OCI-LY1 (cell line): ENCODE data around the gene AMHR2.
"Not testable (repeated sequence)": the region's sequence is repeated elsewhere in the genome, so short reads cannot be mapped to it uniquely, and the experiment has no call there.

Experiments used
- H2AFZ ChIP-seq: fragments of 200-600 bp; sonication (generic), shearing (Covaris generic); 2 replicates; pipeline ENCODE4 v1.6.0; 2014; ENCODE audit warnings: antibody characterized with exemption, mild to moderate bottlenecking, low read length
- H3F3A ChIP-seq: fragments of 200-600 bp; sonication (generic), shearing (Covaris generic); 2 replicates; pipeline ENCODE4 v1.6.0; 2014; ENCODE audit warnings: mild to moderate bottlenecking, antibody characterized with exemption, low read length, moderate library complexity; ENCODE audit not compliant: insufficient read depth
- H3K27ac ChIP-seq: fragments of 200-600 bp; sonication (generic); 2 replicates; pipeline ENCODE4 v1.5.1; 2014; ENCODE audit warnings: low read length, mixed run types, mild to moderate bottlenecking, low read depth; ENCODE audit not compliant: poor library complexity, severe bottlenecking
- H3K27me3 ChIP-seq: fragments of 200-600 bp; sonication (generic); 2 replicates; pipeline ENCODE4 v1.6.0; 2014; ENCODE audit warnings: antibody characterized with exemption, mild to moderate bottlenecking, low read length, moderate library complexity; ENCODE audit not compliant: insufficient read depth
- H3K36me3 ChIP-seq: fragments of 200-600 bp; sonication (generic); 2 replicates; pipeline ENCODE4 v1.6.1; 2014; ENCODE audit warnings: mild to moderate bottlenecking, antibody characterized with exemption, low read length, moderate library complexity, mixed read lengths; ENCODE audit not compliant: insufficient read depth
- H3K4me1 ChIP-seq: fragments of 200-600 bp; sonication (generic); 2 replicates; pipeline ENCODE4 v1.5.1; 2014; ENCODE audit warnings: mild to moderate bottlenecking, low read length, moderate library complexity; ENCODE audit not compliant: insufficient read depth, severe bottlenecking
- H3K4me2 ChIP-seq: fragments of 200-600 bp; sonication (generic), shearing (Covaris generic); 2 replicates; pipeline ENCODE4 v1.6.1; 2014; ENCODE audit warnings: low read length
- H3K4me3 ChIP-seq: fragments of 200-600 bp; sonication (generic); 2 replicates; pipeline ENCODE4 v1.5.1; 2014; ENCODE audit warnings: low read length, low read depth, mild to moderate bottlenecking, mixed read lengths; ENCODE audit not compliant: poor library complexity, severe bottlenecking
- H3K79me2 ChIP-seq: fragments of 200-600 bp; shearing (Covaris generic); 2 replicates; pipeline ENCODE4 v1.6.1; 2016; ENCODE audit warnings: mixed run types, low read length, mixed read lengths; ENCODE audit not compliant: insufficient read depth
- H3K9ac ChIP-seq: fragments of 200-600 bp; sonication (generic), shearing (Covaris generic); 2 replicates; pipeline ENCODE4 v1.6.1; 2014; ENCODE audit warnings: mild to moderate bottlenecking, low read length, mixed read lengths
- H3K9me2 ChIP-seq: fragments of 200-600 bp; sonication (generic), shearing (Covaris generic); 2 replicates; pipeline ENCODE4 v1.6.1; 2014; ENCODE audit warnings: low read depth, mild to moderate bottlenecking, low read length, mixed read lengths
- H3K9me3 ChIP-seq: fragments of 200-600 bp; shearing (Covaris generic); 2 replicates; pipeline ENCODE4 v1.6.1; 2014; ENCODE audit warnings: low read length, mixed read lengths
- H4K20me1 ChIP-seq: fragments of 200-600 bp; sonication (generic), shearing (Covaris generic); 2 replicates; pipeline ENCODE4 v1.6.0; 2016; ENCODE audit warnings: mild to moderate bottlenecking, low read length; ENCODE audit not compliant: insufficient read depth
- CTCF ChIP-seq: fragments of 200-600 bp; sonication (generic), shearing (Covaris generic); IDR thresholded peaks from 2 replicates; pipeline ENCODE4 v1.5.1; 2017; ENCODE audit warnings: mild to moderate bottlenecking, antibody characterized with exemption, low read length, moderate library complexity, mixed read lengths
- EZH2 ChIP-seq: fragments of 200-600 bp; sonication (generic), shearing (Covaris generic); IDR thresholded peaks from 2 replicates; pipeline ENCODE4 v1.8.0; 2017; ENCODE audit warnings: borderline replicate concordance, mixed run types, mild to moderate bottlenecking, antibody characterized with exemption, low read length, moderate library complexity, mixed read lengths

The AMHR2 gene

DNA sequence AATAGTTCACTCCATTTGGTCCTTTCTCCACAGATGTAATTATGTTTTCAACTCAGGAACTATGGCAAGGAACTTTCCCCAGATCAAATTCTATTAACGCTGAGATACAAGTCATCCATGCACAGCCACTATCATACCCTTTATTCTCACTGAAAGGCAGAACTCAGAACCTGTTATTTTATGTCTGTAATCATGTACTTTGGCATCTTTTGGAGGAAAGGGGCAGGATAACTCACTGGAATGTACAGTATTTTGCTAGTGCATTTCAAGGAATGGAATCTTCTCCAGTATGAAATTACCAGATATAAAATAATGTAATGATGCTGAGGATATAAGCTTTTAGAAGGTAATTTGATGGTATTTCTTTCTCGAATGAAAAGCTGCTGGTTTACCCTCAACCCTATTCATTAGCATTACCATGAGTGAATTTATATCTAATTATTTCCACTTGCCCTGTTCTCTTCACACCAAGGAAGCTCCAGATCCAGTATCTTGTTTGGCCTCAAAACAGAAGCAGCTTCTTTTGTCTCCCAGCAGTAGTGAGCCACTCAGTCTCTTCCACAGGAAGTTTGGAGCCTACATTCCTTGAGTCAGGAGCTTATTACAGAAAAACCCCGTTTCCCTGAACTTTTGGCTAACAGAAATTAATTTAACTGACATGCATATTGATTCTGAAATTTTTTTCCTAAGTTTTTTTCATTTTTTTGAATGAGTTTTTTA, 10.0 kb upstream of the AMHR2 start:
- Histone ChIP-seq H3K4me3 (no peak overlapping the region), H3K4me2 (no peak overlapping the region), H4K20me1 (no peaks in the 10 kb centered on the region), H3K79me2 (no peaks in the 10 kb centered on the region), H3K36me3 (peaks cover 52% of the 10 kb centered on the region), H3K4me1 (peaks cover 25% of the 10 kb centered on the region), H3K9me2 (no peaks in the 10 kb centered on the region), H3K9me3 (no peaks in the 10 kb centered on the region), H2AFZ (no peak overlapping the region), H3F3A (no peaks in the 10 kb centered on the region), H3K9ac (no peak overlapping the region), H3K27ac (no peak overlapping the region), H3K27me3 (no peaks in the 10 kb centered on the region)
- TF ChIP-seq EZH2 (no peak), CTCF (no peak)

DNA sequence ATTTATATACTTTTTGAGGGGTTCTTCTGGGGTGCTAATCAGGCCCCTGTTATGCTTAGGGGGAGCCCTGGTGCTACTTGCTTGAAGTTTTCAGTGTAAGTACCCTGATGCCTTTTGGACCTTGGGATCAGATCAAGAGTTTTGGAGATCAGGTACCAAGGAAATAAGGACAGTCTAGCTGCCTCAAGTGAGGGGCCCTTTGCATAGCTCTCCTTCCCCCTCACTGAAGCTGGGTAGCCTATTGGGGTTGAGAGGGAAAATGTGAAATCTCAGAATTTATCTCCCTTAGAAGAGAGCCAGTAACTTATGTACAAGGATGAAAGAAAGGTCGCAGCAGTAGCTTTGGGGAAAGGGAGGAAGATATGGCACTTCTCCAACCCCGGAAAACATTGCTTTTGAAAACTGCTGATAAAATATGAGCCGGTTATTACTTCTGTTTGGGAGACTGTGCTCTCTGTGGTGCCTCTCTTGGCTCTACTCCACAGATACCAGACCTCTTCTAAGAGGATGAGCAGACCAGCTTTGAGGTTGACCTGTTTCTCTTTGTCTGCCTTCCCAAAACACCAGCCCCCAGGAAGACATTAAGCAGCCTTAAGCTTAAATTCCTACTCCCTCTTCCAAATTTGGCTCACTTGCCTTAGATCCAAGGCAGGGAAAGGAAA, 8.8 kb upstream of the AMHR2 start:
- no peaks in the 10 kb centered on the region for H3F3A ChIP-seq
- H3K9me2 ChIP-seq, result no peaks in the 10 kb centered on the region
- H3K79me2 ChIP-seq, result no peaks in the 10 kb centered on the region
- H3K27me3 ChIP-seq, result no peaks in the 10 kb centered on the region
- H3K9ac ChIP-seq, result no peak overlapping the region
- no peaks in the 10 kb centered on the region for H3K9me3 ChIP-seq
- peaks cover 40% of the 10 kb centered on the region for H3K36me3 ChIP-seq
- peaks cover 27% of the 10 kb centered on the region for H3K4me1 ChIP-seq
- no peak overlapping the region for H3K4me3 ChIP-seq
- no peaks in the 10 kb centered on the region for H4K20me1 ChIP-seq
- no peak for TF ChIP-seq EZH2
- no peak for TF ChIP-seq CTCF
- no peak overlapping the region for H3K4me2 ChIP-seq
- no peak overlapping the region for H3K27ac ChIP-seq
- H2AFZ ChIP-seq, result no peak overlapping the region

- H2AFZ ChIP-seq, H3K9ac ChIP-seq, H3K79me2 ChIP-seq, H3F3A ChIP-seq, H3K27ac ChIP-seq, H4K20me1 ChIP-seq, H3K9me2 ChIP-seq, H3K4me3 ChIP-seq, H3K9me3 ChIP-seq, H3K27me3 ChIP-seq, H3K4me2 ChIP-seq: not testable (repeated sequence)
- Histone ChIP-seq H3K36me3 (peaks cover 31% of the 10 kb centered on the region), H3K4me1 (peaks cover 31% of the 10 kb centered on the region)
Observed at GRCh38 chr12:53415752-53416389, 7.8 kb upstream of the AMHR2 start.

DNA sequence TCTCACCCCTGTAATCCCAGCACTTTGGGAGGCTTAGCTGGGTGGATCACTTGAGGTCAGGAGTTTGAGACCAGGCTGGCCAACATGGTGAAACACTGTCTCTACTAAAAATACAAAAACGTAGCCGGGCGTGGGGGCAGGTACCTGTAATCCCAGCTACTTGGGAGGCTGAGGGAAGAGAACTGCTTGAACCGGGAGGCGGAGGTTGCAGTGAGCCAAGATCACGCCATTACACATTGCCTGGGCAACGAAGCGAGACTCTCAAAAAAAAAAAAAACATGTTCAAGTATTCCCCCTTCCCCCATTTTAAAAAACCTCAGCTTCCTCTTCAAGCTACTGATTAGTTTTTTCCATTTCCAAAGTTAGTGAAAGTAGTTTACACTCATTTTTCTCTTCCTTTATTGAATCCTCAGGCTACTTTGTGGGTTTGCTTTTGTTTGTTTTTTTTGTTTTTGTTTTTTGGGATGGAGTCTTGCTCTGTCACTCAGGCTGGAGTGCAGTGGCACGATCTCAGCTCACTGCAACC, 6.3 kb upstream of the AMHR2 start:
- not testable (repeated sequence) for H3K9me3 ChIP-seq, H3K4me3 ChIP-seq, H2AFZ ChIP-seq, H3K9ac ChIP-seq, H3K9me2 ChIP-seq, H3K79me2 ChIP-seq, H3K27me3 ChIP-seq, H3K4me2 ChIP-seq, H4K20me1 ChIP-seq, H3F3A ChIP-seq
- Histone ChIP-seq H3K4me1 (peaks cover 38% of the 10 kb centered on the region), H3K27ac (peak overlapping the region; percentile 32), H3K36me3 (peaks cover 16% of the 10 kb centered on the region; the same call in 1 of the 2 replicates)
